Right cardiac atrium (tissue), 5 donors: ENCODE measurements around the gene ERP27. TPM values are rescaled to one million over a fixed set of nuclear protein-coding genes. Genes with fewer than 3 reads are reported as not detected.

Experiments
- polyA plus RNA-seq: library from polyadenylated mRNA; stranded (reverse); fragments of 200-250 nt; gene quantifications from one replicate; pipeline ENCODE4 v1.2.3, GENCODE V29; 2013
- total RNA-seq, 4 donors: library from RNA; stranded (reverse); fragmentation: NEBNext Ultra II Directional; extraction: Animal tissue kit (Norgen Biotek cat#: 25700); gene quantifications; one replicate each; pipeline ENCODE4 v1.2.1, GENCODE V29; 2021
- donor health status: healthy with polysubstance abuse.
- donor health status: DM: no; HTN: yes; CAD: no.
- donor health status: DM: no; HTN: no; CAD: no.
- donor health status: DM: no; HTN: yes; CAD: no; lungs with severe emphysema.
- donor health status: DM: yes; HTN: yes; CAD: no.

Gene ERP27
- total and polyA plus RNA-seq, 5 donors = 0.17 to 0.49 (median 0.32) TPM

Other genes starting within 250 kb of the ERP27 start
- not detected for gene GUCY2C, start 241.9 kb downstream of the ERP27 start, total RNA-seq
- gene GUCY2C, start 241.9 kb downstream of the ERP27 start, polyA plus RNA-seq = 0.02 TPM
- 10 to 100 TPM; 51.9 to 63.7 (median 54.1) TPM for gene WBP11, start 135.1 kb downstream of the ERP27 start, total RNA-seq
- gene WBP11, start 135.1 kb downstream of the ERP27 start, polyA plus RNA-seq = 19.3 TPM
- 1 to 10 TPM; 1.4 to 2.7 (median 1.5) TPM for gene C12orf60, start 134.9 kb downstream of the ERP27 start, total RNA-seq
- 3.8 TPM for gene C12orf60, start 134.9 kb downstream of the ERP27 start, polyA plus RNA-seq
- under 1 TPM; 0.53 to 0.85 (median 0.68) TPM for gene SMCO3, start 124.4 kb downstream of the ERP27 start, total RNA-seq
- 1.5 TPM for gene SMCO3, start 124.4 kb downstream of the ERP27 start, polyA plus RNA-seq
- gene ART4, start 95.0 kb downstream of the ERP27 start, total RNA-seq = 10 to 100 TPM in 2 of 4 donors, 1 to 10 TPM in 2; 9.2 to 13.2 (median 10.2) TPM
- 6.8 TPM for gene ART4, start 95.0 kb downstream of the ERP27 start, polyA plus RNA-seq
- gene MGP, start 52.7 kb downstream of the ERP27 start, total RNA-seq = 1,000 to 10,000 TPM in 3 of 4 donors, 100 to 1,000 TPM in 1; 660 to 1,578 (median 1,064) TPM
- 841 TPM for gene MGP, start 52.7 kb downstream of the ERP27 start, polyA plus RNA-seq
- gene ARHGDIB, start 23.1 kb upstream of the ERP27 start, total RNA-seq = 10 to 100 TPM; 45.6 to 67.6 (median 61.5) TPM
- 73.5 TPM for gene ARHGDIB, start 23.1 kb upstream of the ERP27 start, polyA plus RNA-seq
- not detected for gene PDE6H, start 34.5 kb upstream of the ERP27 start, total RNA-seq
- gene PDE6H, start 34.5 kb upstream of the ERP27 start, polyA plus RNA-seq = not detected